GM12878 (cell line): ENCODE data around the gene ERVK3-1. TPM values are rescaled to one million over a fixed set of nuclear protein-coding genes. Genes with fewer than 3 reads are reported as not detected.

Experiments used
- ATAC-seq: fragments of 200-7000 bp; cut with Tn5 transposase; 3 replicates; pipeline ENCODE4 v1.9.1; 2020; ENCODE audit warnings: mild to moderate bottlenecking, moderate library complexity
- BruUV-seq: library from RNA; stranded (reverse); fragments of 400-500 nt; replicated peaks from 2 replicates; lab custom pipeline; 2021; lab: Mats Ljungman, UMichigan
- CTCF ChIA-PET: fragments of 300-600 bp; sonication (Branson Sonifier 250); formaldehyde crosslinking; extraction: SDS; loops from one replicate; lab custom pipeline; 2021; ENCODE audit warnings: inconsistent platforms; lab: Yijun Ruan, JAX
- POLR2A ChIA-PET: fragments of 350-600 bp; formaldehyde crosslinking; extraction: SDS; loops from one replicate; lab custom pipeline; 2021; ENCODE audit warnings: inconsistent platforms; lab: Charles Lee
- RAD21 ChIA-PET: fragments of 300-600 bp; sonication (Branson Sonifier 250); formaldehyde crosslinking; loops from one replicate; lab custom pipeline; 2023; ENCODE audit warnings: antibody characterized with exemption; ENCODE audit not compliant: unreplicated experiment; lab: Charles Lee
- SMC1A ChIA-PET: fragments of 300-600 bp; sonication (Branson Sonifier 250); formaldehyde crosslinking; loops from one replicate; lab custom pipeline; 2023; ENCODE audit not compliant: unreplicated experiment, uncharacterized antibody; lab: Charles Lee
- DNase-seq: peaks from one replicate; pipeline ENCODE4 v3.0.0-alpha.2; 2011; ENCODE audit warnings: low read depth, low spot score
- FAIRE-seq: peaks from 3 replicates; lab custom pipeline; 2011; peaks lifted over from hg19 to GRCh38; lab: Jason Lieb, UNC
- H2AFZ ChIP-seq: 2 replicates; pipeline ENCODE4 v1.6.0; 2011; ENCODE audit warnings: low read depth, low read length, control low read depth; ENCODE audit not compliant: control insufficient read depth
- H3K27ac ChIP-seq: 2 replicates; pipeline ENCODE4 v1.5.1; 2011; ENCODE audit warnings: control low read depth; ENCODE audit not compliant: control insufficient read depth, insufficient read depth
- H3K27me3 ChIP-seq, 2 experiments: replicated peaks in 1 of 2; 2 replicates each; pipeline versions ENCODE4 v1.6.0 to v1.6.1; 2011; ENCODE audit warnings: low read length in 1 of 2; ENCODE audit not compliant: control insufficient read depth in 2 of 2, insufficient read depth in 2 of 2
- H3K36me3 ChIP-seq, 2 experiments: 2 replicates each; pipeline ENCODE4 v1.5.1; 2011; ENCODE audit warnings: low read length in 1 of 2; ENCODE audit not compliant: control insufficient read depth in 2 of 2, insufficient read depth in 2 of 2
- H3K4me1 ChIP-seq: 2 replicates; pipeline ENCODE4 v1.6.1; 2011; ENCODE audit warnings: mild to moderate bottlenecking, low read length, moderate library complexity, mixed read lengths; ENCODE audit not compliant: control insufficient read depth, insufficient read depth
- H3K4me2 ChIP-seq: 2 replicates; pipeline ENCODE4 v1.6.0; 2011; ENCODE audit warnings: control low read depth; ENCODE audit not compliant: control insufficient read depth, insufficient read depth
- H3K4me3 ChIP-seq: fragments of 200-600 bp; sonication (generic); 2 replicates; pipeline ENCODE4 v1.5.1; 2016
- H3K79me2 ChIP-seq: 2 replicates; pipeline ENCODE4 v1.6.0; 2011; ENCODE audit warnings: low read length; ENCODE audit not compliant: control insufficient read depth, insufficient read depth
- H3K9ac ChIP-seq: 2 replicates; pipeline ENCODE4 v1.8.0; 2011; ENCODE audit warnings: low read length, control low read depth, mixed read lengths; ENCODE audit not compliant: control insufficient read depth, insufficient read depth
- H3K9me3 ChIP-seq: replicated peaks from 3 replicates; pipeline ENCODE4 v1.5.1; 2011; ENCODE audit warnings: mild to moderate bottlenecking, low read length; ENCODE audit not compliant: control insufficient read depth, insufficient read depth
- H4K20me1 ChIP-seq: 2 replicates; pipeline ENCODE4 v1.6.0; 2011; ENCODE audit not compliant: control insufficient read depth, insufficient read depth
- CTCF ChIP-seq, 3 experiments: IDR thresholded peaks in 2 of 3; conservative IDR thresholded peaks in 1 of 3; 2 replicates each; pipeline ENCODE4 v1.5.1; 2011; ENCODE audit warnings: low read depth in 3 of 3, low read length in 3 of 3, mild to moderate bottlenecking in 3 of 3, control low read depth in 2 of 3, moderate library complexity in 2 of 3, inconsistent platforms in 1 of 3, mixed read lengths in 1 of 3; ENCODE audit not compliant: control insufficient read depth in 2 of 3, insufficient read depth in 1 of 3; ENCODE audit errors: extremely low read depth in 1 of 3
- HCFC1 ChIP-seq: fragments of 150-350 bp; IDR thresholded peaks from 2 replicates; pipeline ENCODE4 v1.6.1; 2014; ENCODE audit warnings: low read length
- WGBS: methylation state at CpG from one replicate; pipeline ENCODE4 v1.1.6; 2016; ENCODE audit warnings: low lambda C conversion rate; ENCODE audit not compliant: insufficient replicate concordance, insufficient coverage; ENCODE audit errors: missing lambda C conversion rate; 5-methylcytosine and 5-hydroxymethylcytosine counted together
- in situ Hi-C: fragments of 300-500 bp; cut with MboI; formaldehyde crosslinking; loops from 9 replicates; pipeline ENCODE4 v1.14.3; 2018; ENCODE audit warnings: mixed read lengths
- intact Hi-C: fragments of 100-400 bp; cut with micrococcal nuclease; formaldehyde crosslinking; loops from one replicate; pipeline ENCODE4 v1.14.2; 2022; ENCODE audit not compliant: unreplicated experiment
- polyA plus RNA-seq, 11 experiments: library from polyadenylated mRNA; depleted of rRNA in 4 of 11; unstranded in 6 of 11; stranded (reverse) in 5 of 11; fragments of >200 nt; fragmentation: Nextera tagmentation in 4 of 11; fragmentation: Illumina TruSeq in 1 of 11; extraction: Ambion mirVana in 4 of 11; extraction: Trizol in 1 of 11; gene quantifications; 1 replicate in 1 of 11; 2 replicates in 10 of 11; pipeline versions ENCODE4 v1.2.1 to v1.2.3, GENCODE V29; 2011 to 2016; ENCODE audit warnings: inconsistent platforms in 2 of 11, missing spikeins in 2 of 11, low read depth in 1 of 11
- total RNA-seq, 4 experiments: library from RNA; depleted of rRNA in 3 of 4; stranded (reverse); fragments of >200 nt in 3 of 4; fragmentation: Illumina TruSeq in 1 of 4; extraction: Trizol in 1 of 4; gene quantifications; 2 replicates each; pipeline versions ENCODE4 v1.2.1 to v1.2.3, GENCODE V29; 2013 to 2021

ERVK3-1 gene
- total and polyA plus RNA-seq, 10 of the 15 experiments (the other 5 are each of a cell fraction or from before 2014, with no cell fraction given), result 59.3 to 172 (median 95.8) TPM

GRCh38 chr19:58338825-58339558, 33.8 kb downstream of the ERVK3-1 start:
- no peaks in the 10 kb centered on the region for H3K27me3 ChIP-seq
- 92% methylated on average over 29 of the region's 30 CpGs for WGBS

More at GRCh38 chr19:58338825-58339558, 33.8 kb downstream of the ERVK3-1 start:
- CTCF ChIA-PET, result no interaction called here
- H4K20me1 ChIP-seq, result no peaks in the 10 kb centered on the region; the same call in 1 of the 2 replicates
- TF ChIP-seq HCFC1 (no peak), CTCF (IDR thresholded peaks at IDR 0.05 in 2 of 3, conservative IDR thresholded peaks at IDR 0.05 in 1 of 3; ENCODE audit: control insufficient read depth in 2 of 3, extremely low read depth in 1 of 3, insufficient read depth in 1 of 3, low read depth in 3 of 3, low read length in 3 of 3) (0 out of 6 replicates have a peak, but pooled peaks of 1 of the 3 experiments have one; percentile 0)
- H3K4me2 ChIP-seq, result no peak overlapping the region
- no peaks in the 10 kb centered on the region for H3K79me2 ChIP-seq
- H3K4me1 ChIP-seq, result no peaks in the 10 kb centered on the region
- H3K9ac ChIP-seq, result no peak overlapping the region
- no peaks in the 10 kb centered on the region; the same call in 2 of the 3 replicates for H3K9me3 ChIP-seq
- H2AFZ ChIP-seq, result no peak overlapping the region
- in situ Hi-C loops (no loop called here), intact Hi-C loops (no loop called here)
- H3K27ac ChIP-seq, result no peak overlapping the region
- DNase-seq, result no peak
- no TSS peak for BruUV-seq
- SMC1A ChIA-PET, result no interaction called here
- FAIRE-seq, result no peak
- H3K36me3 ChIP-seq, result peaks cover 7 to 11% of the 10 kb centered on the region in 2 experiments; a peak in 3 of 4 replicates
- ATAC-seq, result no peak
- POLR2A ChIA-PET, result no interaction called here
- H3K4me3 ChIP-seq, result no peak overlapping the region
- RAD21 ChIA-PET, result no interaction called here
